Brain microvascular endothelial cell (primary cell): ENCODE data around the gene CACNA1D.

Experiments used
- DNase-seq: peaks from one replicate; pipeline ENCODE4 v3.0.0-alpha.2; 2020
- H3K27ac ChIP-seq: fragments of 250-450 bp; sonication (Bioruptor Pico); 2 replicates; pipeline ENCODE4 v1.5.1; 2020; ENCODE audit warnings: mild to moderate bottlenecking, moderate library complexity
- H3K27me3 ChIP-seq: fragments of 250-450 bp; sonication (Bioruptor Pico); replicated peaks from 2 replicates; pipeline ENCODE4 v1.5.1; 2020; ENCODE audit warnings: mild to moderate bottlenecking
- H3K36me3 ChIP-seq: fragments of 250-450 bp; sonication (Bioruptor Pico); replicated peaks from 2 replicates; pipeline ENCODE4 v1.5.1; 2020; ENCODE audit warnings: mild to moderate bottlenecking
- H3K4me3 ChIP-seq: 2 replicates; pipeline ENCODE4 v1.5.1; 2011; ENCODE audit warnings: low read depth, mild to moderate bottlenecking, control low read depth, low read length, moderate library complexity
- in situ Hi-C: cut with HindIII; loops from 2 replicates; pipeline ENCODE4 v1.10.0; 2017; ENCODE audit warnings: low sequenced_read_pairs, low pct_ligation_motif_present
- TF ChIP-seq, protein P1 (sequence below): IDR thresholded peaks from 2 replicates; pipeline ENCODE4 v1.5.1; 2011; ENCODE audit warnings: low read depth, mild to moderate bottlenecking, moderate library complexity, low read length, control low read depth, inconsistent platforms; ENCODE audit errors: missing control alignments

The CACNA1D gene

GRCh38 chr3:53817211-53817610 lies 322.8 kb downstream of the CACNA1D start:
- no peak for DNase-seq
- no peaks in the 10 kb centered on the region for H3K27me3 ChIP-seq
- no peak overlapping the region for H3K27ac ChIP-seq
- in situ Hi-C loops, result no loop called here
- no peak overlapping the region for H3K4me3 ChIP-seq
- H3K36me3 ChIP-seq, result no peaks in the 10 kb centered on the region
- TF ChIP-seq, protein P1, sequence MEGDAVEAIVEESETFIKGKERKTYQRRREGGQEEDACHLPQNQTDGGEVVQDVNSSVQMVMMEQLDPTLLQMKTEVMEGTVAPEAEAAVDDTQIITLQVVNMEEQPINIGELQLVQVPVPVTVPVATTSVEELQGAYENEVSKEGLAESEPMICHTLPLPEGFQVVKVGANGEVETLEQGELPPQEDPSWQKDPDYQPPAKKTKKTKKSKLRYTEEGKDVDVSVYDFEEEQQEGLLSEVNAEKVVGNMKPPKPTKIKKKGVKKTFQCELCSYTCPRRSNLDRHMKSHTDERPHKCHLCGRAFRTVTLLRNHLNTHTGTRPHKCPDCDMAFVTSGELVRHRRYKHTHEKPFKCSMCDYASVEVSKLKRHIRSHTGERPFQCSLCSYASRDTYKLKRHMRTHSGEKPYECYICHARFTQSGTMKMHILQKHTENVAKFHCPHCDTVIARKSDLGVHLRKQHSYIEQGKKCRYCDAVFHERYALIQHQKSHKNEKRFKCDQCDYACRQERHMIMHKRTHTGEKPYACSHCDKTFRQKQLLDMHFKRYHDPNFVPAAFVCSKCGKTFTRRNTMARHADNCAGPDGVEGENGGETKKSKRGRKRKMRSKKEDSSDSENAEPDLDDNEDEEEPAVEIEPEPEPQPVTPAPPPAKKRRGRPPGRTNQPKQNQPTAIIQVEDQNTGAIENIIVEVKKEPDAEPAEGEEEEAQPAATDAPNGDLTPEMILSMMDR, result no peak

GRCh38 chr3:53817809-53818208 lies 323.4 kb downstream of the CACNA1D start:
- no peaks in the 10 kb centered on the region for H3K27me3 ChIP-seq
- no peaks in the 10 kb centered on the region for H3K36me3 ChIP-seq
- no peak overlapping the region for H3K27ac ChIP-seq
- in situ Hi-C loops, result no loop called here
- TF ChIP-seq, protein P1, result no peak
- H3K4me3 ChIP-seq, result no peak overlapping the region
- no peak for DNase-seq

DNA sequence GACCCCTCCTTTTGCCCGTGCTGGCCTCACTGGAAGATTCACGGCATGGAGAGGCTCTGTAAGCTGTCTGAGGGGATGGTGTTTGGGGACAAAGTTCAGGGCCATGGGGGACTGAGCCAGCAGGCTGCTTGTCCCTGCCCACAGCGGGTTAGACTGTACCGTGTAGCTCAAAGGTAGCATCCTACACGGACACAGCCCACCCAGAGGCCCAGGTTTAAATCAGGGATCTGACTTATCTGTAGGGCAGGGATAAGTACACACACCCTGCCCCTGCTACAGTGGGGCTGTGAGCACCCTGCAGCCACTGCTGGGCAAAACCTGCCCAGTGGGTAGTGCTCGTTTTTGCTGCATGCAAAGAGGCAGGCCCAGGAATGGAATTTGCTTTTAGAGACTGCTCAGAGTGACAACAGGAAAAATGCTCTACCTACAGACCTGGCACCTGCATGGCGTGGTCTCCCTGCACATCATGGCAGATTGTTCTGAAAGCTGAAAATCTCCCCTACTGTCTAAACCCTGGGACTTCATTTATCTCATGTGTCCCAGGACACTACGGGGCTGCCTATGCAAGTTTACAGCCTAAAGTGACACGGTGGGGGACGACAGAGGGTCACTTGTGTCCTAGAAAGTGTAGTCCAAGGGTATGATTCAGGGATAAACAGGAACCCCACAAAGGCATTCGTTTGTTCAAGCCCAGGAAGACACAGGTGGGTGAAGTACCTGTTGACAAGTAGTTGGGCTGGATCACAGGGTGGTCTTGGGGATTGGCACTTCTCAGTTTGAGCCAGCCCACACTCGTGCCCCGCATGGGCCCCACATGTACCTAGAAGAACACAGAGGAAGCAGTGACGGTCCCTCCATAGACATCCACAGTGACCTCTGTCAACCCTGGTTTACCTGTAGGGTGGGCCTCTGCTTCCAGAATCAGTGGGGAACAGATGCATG lies 324.1 kb downstream of the CACNA1D start:
- no peak for DNase-seq
- TF ChIP-seq, protein P1, result no peak
- H3K36me3 ChIP-seq, result no peaks in the 10 kb centered on the region

GRCh38 chr3:53819163-53819868 lies 324.9 kb downstream of the CACNA1D start:
- in situ Hi-C loops, result no loop called here
- Histone ChIP-seq H3K27me3 (no peaks in the 10 kb centered on the region), H3K27ac (no peak overlapping the region)

More for the DNA sequence above, 324.1 kb downstream of the CACNA1D start:
- Histone ChIP-seq H3K27ac (no peak overlapping the region), H3K27me3 (no peaks in the 10 kb centered on the region), H3K4me3 (no peak overlapping the region)
- in situ Hi-C loops, result no loop called here

GRCh38 chr3:53820084-53820483 lies 325.7 kb downstream of the CACNA1D start:
- DNase-seq, result no peak
- Histone ChIP-seq H3K4me3 (no peak overlapping the region), H3K27me3 (no peaks in the 10 kb centered on the region), H3K36me3 (no peaks in the 10 kb centered on the region), H3K27ac (no peak overlapping the region)
- in situ Hi-C loops, result no loop called here
- TF ChIP-seq, protein P1, result no peak

More at GRCh38 chr3:53819163-53819868, 324.9 kb downstream of the CACNA1D start:
- no peak overlapping the region for H3K4me3 ChIP-seq
- H3K36me3 ChIP-seq, result no peaks in the 10 kb centered on the region
- DNase-seq, result no peak
- TF ChIP-seq, protein P1, result no peak
